ENCODE measurements around the gene SFTPA1. TPM values are rescaled to one million over a fixed set of nuclear protein-coding genes. Genes with fewer than 3 reads are reported as not detected.

SFTPA1 gene
- total and polyA plus RNA-seq, 2 of the 13 experiments (the other 11 are each of a cell fraction or from before 2014, with no cell fraction given) = not detected

GRCh38 chr10:79610601-79611191 is at the start of gene SFTPA1 (continued):
- no peak for TF ChIP-seq ZNF383 (CRISPR knock-in tag; IDR thresholded peaks at IDR 0.05; ENCODE audit: borderline replicate concordance)
- no peak for TF ChIP-seq ZSCAN25 (CRISPR knock-in tag; IDR thresholded peaks at IDR 0.05)
- TF ChIP-seq MATR3 (CRISPR knock-in tag; IDR thresholded peaks at IDR 0.05) = no peak

GRCh38 chr10:79561257-79561656 is 49.5 kb upstream of the SFTPA1 start:
- H3K4me3 ChIP-seq (replicated peaks in 1 of 3; ENCODE audit: insufficient read depth in 1 of 3, low read depth in 2 of 3, low read length in 3 of 3) = no peak overlapping the region
- WGBS (ENCODE audit: low lambda C conversion rate) = 7% methylated on average over 3 of the region's 3 CpGs
- in situ Hi-C loops (cut with HindIII; ENCODE audit: extremely low pct_ligation_motif_present, low pct_unique_long_range_greater_than_20kb) (loop anchor here (25.0 kb wide), 1 partner anchor 376 kb away; the partner anchor contains the start of gene SFTPD), intact Hi-C loops (cut with micrococcal nuclease; ENCODE audit: unreplicated experiment) (no loop called here)
- H3K27me3 ChIP-seq (ENCODE audit: control insufficient read depth in 1 of 2, insufficient read depth in 2 of 2, low read length in 2 of 2) = peaks cover 1 to 27% of the 10 kb centered on the region in 2 experiments
- no peak overlapping the region for H3K4me2 ChIP-seq (ENCODE audit: low read depth, low read length)
- H3K9ac ChIP-seq (ENCODE audit: insufficient read depth, low read depth, low read length) = no peak overlapping the region
- ATAC-seq (no peak), DNase-seq (ENCODE audit: low spot score) (no peak), FAIRE-seq (no peak)
- no peaks in the 10 kb centered on the region for H4K20me1 ChIP-seq (ENCODE audit: insufficient read depth, low read length)
- H3K36me3 ChIP-seq (replicated peaks in 1 of 2; ENCODE audit: control insufficient read depth in 1 of 2, insufficient read depth in 2 of 2, low read length in 2 of 2) = no peaks in the 10 kb centered on the region
- no peaks in the 10 kb centered on the region for H3K9me3 ChIP-seq (ENCODE audit: low read length)
- no peak overlapping the region for H2AFZ ChIP-seq (ENCODE audit: low read length)
- H3K27ac ChIP-seq (ENCODE audit: extremely low read length, insufficient read depth, low read length) = no peak overlapping the region
- no peaks in the 10 kb centered on the region for H3K79me2 ChIP-seq (ENCODE audit: insufficient read depth, low read length)
- CTCF ChIA-PET (ENCODE audit: low intra/inter-chr PET ratio, low total read pairs) = interaction anchor here (1.3 to 1.4 kb wide), 2 partner anchors 48 to 368 kb away, joined by 9 to 13 read pairs; no protein-coding TSS in a partner anchor
- TF ChIP-seq ZNF883 (CRISPR knock-in tag; IDR thresholded peaks at IDR 0.05; ENCODE audit: not compliant biosample characterization) (no peak), ZFP36L1 (CRISPR knock-in tag; IDR thresholded peaks at IDR 0.05) (no peak)
- POLR2A ChIA-PET = no interaction called here
- peaks cover 9% of the 10 kb centered on the region; the same call in 1 of the 2 replicates for H3K4me1 ChIP-seq (ENCODE audit: insufficient read depth, low read length)
- no TSS peak for BruUV-seq (replicated peaks)
